SU-DHL-6 (cell line): ENCODE measurements around the gene MYZAP.

Source experiments
- H2AFZ ChIP-seq: fragments of 200-600 bp; sonication (generic); 2 replicates; pipeline ENCODE4 v1.6.1; 2014; ENCODE audit warnings: low read depth, mild to moderate bottlenecking, moderate library complexity, mixed read lengths, antibody characterized with exemption, low read length; ENCODE audit not compliant: severe bottlenecking
- H3F3A ChIP-seq: fragments of 200-600 bp; shearing (Covaris generic); 2 replicates; pipeline ENCODE4 v1.6.0; 2016; ENCODE audit warnings: antibody characterized with exemption, mild to moderate bottlenecking; ENCODE audit not compliant: insufficient read depth
- H3K27ac ChIP-seq: fragments of 200-600 bp; sonication (generic); 2 replicates; pipeline ENCODE4 v1.5.1; 2016; ENCODE audit warnings: low read depth, mild to moderate bottlenecking, low read length, moderate library complexity, mixed read lengths
- H3K27me3 ChIP-seq: fragments of 200-600 bp; sonication (generic), shearing (Covaris generic); 2 replicates; pipeline ENCODE4 v1.6.0; 2014; ENCODE audit warnings: mild to moderate bottlenecking, low read length
- H3K36me3 ChIP-seq: fragments of 200-600 bp; sonication (generic); 2 replicates; pipeline ENCODE4 v1.6.1; 2014; ENCODE audit warnings: mild to moderate bottlenecking, low read length, mixed read lengths
- H3K4me2 ChIP-seq: fragments of 300-600, 200-600 bp; shearing (Covaris generic), sonication (generic); 2 replicates; pipeline ENCODE4 v1.6.0; 2014; ENCODE audit warnings: low read length, low read depth, mild to moderate bottlenecking; ENCODE audit not compliant: poor library complexity, severe bottlenecking
- H3K4me3 ChIP-seq: fragments of 200-600 bp; sonication (generic); 2 replicates; pipeline ENCODE4 v1.5.1; 2014; ENCODE audit warnings: antibody characterized with exemption, low read length, mild to moderate bottlenecking, mixed read lengths; ENCODE audit not compliant: insufficient read depth, poor library complexity, severe bottlenecking
- H3K79me2 ChIP-seq: fragments of 200-600 bp; sonication (generic); 2 replicates; pipeline ENCODE4 v1.6.1; 2014; ENCODE audit warnings: mild to moderate bottlenecking, low read length, moderate library complexity; ENCODE audit not compliant: insufficient read depth
- H3K9ac ChIP-seq: fragments of 200-600 bp; sonication (generic); 2 replicates; pipeline ENCODE4 v1.7.0; 2014; ENCODE audit warnings: mild to moderate bottlenecking, low read length
- H3K9me2 ChIP-seq: fragments of 200-600 bp; sonication (generic); replicated peaks from 2 replicates; pipeline ENCODE4 v1.6.1; 2014; ENCODE audit warnings: low read length; ENCODE audit not compliant: insufficient read depth
- H3K9me3 ChIP-seq: fragments of 200-600 bp; sonication (generic); 2 replicates; pipeline ENCODE4 v1.6.1; 2014; ENCODE audit warnings: low read length, mixed read lengths; ENCODE audit not compliant: insufficient read depth
- H4K20me1 ChIP-seq: fragments of 200-600 bp; sonication (generic); 2 replicates; pipeline ENCODE4 v1.6.1; 2014; ENCODE audit warnings: low read depth, mild to moderate bottlenecking, antibody characterized with exemption, low read length, moderate library complexity, mixed read lengths
- CTCF ChIP-seq: fragments of 200-600 bp; sonication (generic); IDR thresholded peaks from one replicate; pipeline ENCODE4 v1.5.1; 2017; ENCODE audit warnings: antibody characterized with exemption, mild to moderate bottlenecking, low read length, moderate library complexity; ENCODE audit not compliant: insufficient read depth, poor library complexity, severe bottlenecking
- EZH2phosphoT487 ChIP-seq: fragments of 200-600 bp; sonication (generic), shearing (Covaris generic); conservative IDR thresholded peaks from 2 replicates; pipeline ENCODE4 v1.6.1; 2018; ENCODE audit warnings: mild to moderate bottlenecking, antibody characterized with exemption, low read length, moderate library complexity, mixed read lengths

The MYZAP gene

GRCh38 chr15:57692709-57693108 lies 101.0 kb downstream of the MYZAP start:
- Histone ChIP-seq H3K4me2 (no peak overlapping the region), H2AFZ (no peak overlapping the region), H3K27ac (no peak overlapping the region)

GRCh38 chr15:57694279-57694678 lies 102.6 kb downstream of the MYZAP start:
- H3K27me3 ChIP-seq: no peaks in the 10 kb centered on the region
- H3K9ac ChIP-seq: no peak overlapping the region
- no peaks in the 10 kb centered on the region for H3K9me3 ChIP-seq
- no peaks in the 10 kb centered on the region for H3K79me2 ChIP-seq
- H4K20me1 ChIP-seq: no peaks in the 10 kb centered on the region
- no peaks in the 10 kb centered on the region for H3K9me2 ChIP-seq
- H2AFZ ChIP-seq: no peak overlapping the region
- H3K36me3 ChIP-seq: no peaks in the 10 kb centered on the region
- no peak for TF ChIP-seq EZH2phosphoT487
- TF ChIP-seq CTCF: no peak
- no peaks in the 10 kb centered on the region for H3F3A ChIP-seq
- no peak overlapping the region for H3K4me3 ChIP-seq
- no peak overlapping the region for H3K4me2 ChIP-seq
- no peak overlapping the region for H3K27ac ChIP-seq

More at GRCh38 chr15:57692709-57693108, 101.0 kb downstream of the MYZAP start:
- H3K36me3 ChIP-seq: no peaks in the 10 kb centered on the region
- no peaks in the 10 kb centered on the region for H3K79me2 ChIP-seq
- H3K9ac ChIP-seq: no peak overlapping the region
- H3F3A ChIP-seq: no peaks in the 10 kb centered on the region
- H3K9me3 ChIP-seq: no peaks in the 10 kb centered on the region
- no peaks in the 10 kb centered on the region for H4K20me1 ChIP-seq
- no peaks in the 10 kb centered on the region for H3K27me3 ChIP-seq
- no peak for TF ChIP-seq CTCF
- no peak for TF ChIP-seq EZH2phosphoT487
- H3K9me2 ChIP-seq: no peaks in the 10 kb centered on the region
- H3K4me3 ChIP-seq: no peak overlapping the region

DNA sequence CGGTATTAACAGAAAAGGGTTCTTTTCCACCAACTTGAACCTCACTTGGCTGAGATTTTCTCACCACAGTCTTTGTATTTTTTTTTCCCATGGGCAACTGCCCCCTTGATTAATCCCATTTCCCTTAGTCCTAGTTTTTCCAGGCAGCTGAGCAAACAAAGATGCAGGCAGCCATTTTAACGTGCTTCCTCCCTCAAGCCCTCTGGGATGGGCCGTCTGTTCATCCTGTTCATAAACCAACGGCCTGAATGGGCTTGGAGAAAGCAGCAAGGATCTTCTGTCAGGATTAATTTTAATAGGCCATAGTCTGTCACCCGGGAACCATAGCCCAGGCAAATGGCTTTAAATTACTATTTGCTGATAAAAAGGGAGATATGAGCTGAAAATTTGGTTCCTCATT lies 104.4 kb downstream of the MYZAP start:
- Histone ChIP-seq H3K27ac (no peak overlapping the region), H3K9me2 (no peaks in the 10 kb centered on the region), H4K20me1 (no peaks in the 10 kb centered on the region), H3K27me3 (no peaks in the 10 kb centered on the region), H3K36me3 (no peaks in the 10 kb centered on the region), H2AFZ (no peak overlapping the region), H3K9me3 (no peaks in the 10 kb centered on the region), H3K4me3 (no peak overlapping the region), H3K4me2 (no peak overlapping the region), H3K9ac (no peak overlapping the region), H3K79me2 (no peaks in the 10 kb centered on the region), H3F3A (no peaks in the 10 kb centered on the region)
- TF ChIP-seq EZH2phosphoT487 (no peak), CTCF (no peak)
